A549 (cell line): Measurements from ENCODE around the gene ZNF429. TPM values are rescaled to one million over a fixed set of nuclear protein-coding genes. Genes with fewer than 3 reads are reported as not detected.
"Not testable (repeated sequence)": the region's sequence is repeated elsewhere in the genome, so short reads cannot be mapped to it uniquely, and the experiment has no call there.

ENCODE experiments used
- ATAC-seq, 2 experiments: fragments of 200-7000 bp in 1 of 2; fragments of >200 bp in 1 of 2; cut with Nextera tagmentation in 1 of 2; cut with Tn5 transposase in 1 of 2; 3 replicates each; pipeline versions ENCODE4 v1.8.0 to v1.9.1; 2018 to 2020; ENCODE audit warnings: mild to moderate bottlenecking in 1 of 2, moderate library complexity in 1 of 2
- CTCF ChIA-PET: fragments of 300-600 bp; sonication (Branson Sonifier 250); formaldehyde crosslinking; extraction: SDS; loops from one replicate; lab custom pipeline; 2021; ENCODE audit warnings: antibody characterized with exemption, inconsistent platforms; lab: Yijun Ruan, JAX
- POLR2A ChIA-PET: fragments of 350-600 bp; formaldehyde crosslinking; extraction: SDS; loops from one replicate; lab custom pipeline; 2021; ENCODE audit warnings: antibody characterized with exemption, inconsistent platforms; lab: Yijun Ruan, JAX
- DNase-seq, 2 experiments: peaks; one replicate each; pipeline versions ENCODE4 v3.0.0 to v3.0.0-alpha.2; 2011 to 2016; ENCODE audit warnings: low read depth in 1 of 2, low spot score in 1 of 2
- FAIRE-seq: peaks from 2 replicates; lab custom pipeline; 2011; peaks lifted over from hg19 to GRCh38; lab: Jason Lieb, UNC
- H3K27ac ChIP-seq, 2 experiments: fragments of >200 bp; sonication (Bioruptor Twin); formaldehyde crosslinking; 3 replicates each; pipeline ENCODE4 v1.5.1; 2016 to 2017
- H3K4me1 ChIP-seq: fragments of >200 bp; sonication (Bioruptor Twin); formaldehyde crosslinking; 3 replicates; pipeline ENCODE4 v1.6.1; 2016
- H3K4me2 ChIP-seq: fragments of >200 bp; sonication (Bioruptor Twin); formaldehyde crosslinking; 3 replicates; pipeline ENCODE4 v1.6.1; 2016
- H3K4me3 ChIP-seq: fragments of >200 bp; sonication (Bioruptor Twin); formaldehyde crosslinking; 3 replicates; pipeline ENCODE4 v1.5.1; 2016
- H3K9me3 ChIP-seq: fragments of >200 bp; sonication (Bioruptor Twin); formaldehyde crosslinking; 3 replicates; pipeline ENCODE4 v1.6.1; 2016
- CBX2 ChIP-seq: fragments of 200-600 bp; sonication (generic); IDR thresholded peaks from 2 replicates; pipeline ENCODE4 v1.6.1; 2016; ENCODE audit warnings: low read depth, mild to moderate bottlenecking, borderline replicate concordance
- CBX8 ChIP-seq: fragments of 200-600 bp; sonication (generic); IDR thresholded peaks from 2 replicates; pipeline ENCODE4 v1.6.1; 2016
- CEBPB ChIP-seq, 2 experiments: fragments of >200 bp in 1 of 2; sonication (Bioruptor Twin) in 1 of 2; formaldehyde crosslinking in 1 of 2; IDR thresholded peaks; 2 replicates each; pipeline ENCODE4 v1.6.1; 2012 to 2016
- CHD4 ChIP-seq: fragments of 200-600 bp; sonication (generic); IDR thresholded peaks from 2 replicates; pipeline ENCODE4 v1.6.1; 2016; ENCODE audit warnings: antibody characterized with exemption, mild to moderate bottlenecking, borderline replicate concordance
- EHMT2 ChIP-seq: fragments of 200-600 bp; sonication (generic); IDR thresholded peaks from 2 replicates; pipeline ENCODE4 v1.6.1; 2016; ENCODE audit warnings: antibody characterized with exemption, low read depth, mild to moderate bottlenecking, moderate library complexity
- EP300 ChIP-seq, 2 experiments: fragments of >200 bp; sonication (Bioruptor Twin); formaldehyde crosslinking; IDR thresholded peaks; 2 replicates in 1 of 2; 3 replicates in 1 of 2; pipeline ENCODE4 v1.6.1; 2016 to 2017
- FOSB ChIP-seq: fragments of 250-450 bp; sonication (Bioruptor Pico); IDR thresholded peaks from 2 replicates; pipeline ENCODE4 v1.5.0; 2020; ENCODE audit warnings: mild to moderate bottlenecking, moderate library complexity
- FOSL2 ChIP-seq, 2 experiments: fragments of 450-650 bp in 1 of 2; fragments of >200 bp in 1 of 2; sonication (Bioruptor Twin) in 1 of 2; formaldehyde crosslinking; IDR thresholded peaks; 2 replicates each; pipeline versions ENCODE4 v1.5.0 to v1.6.1; 2016 to 2020; ENCODE audit warnings: mild to moderate bottlenecking in 1 of 2, moderate library complexity in 1 of 2
- HEYL ChIP-seq: fragments of 250-450 bp; sonication (Bioruptor Pico); IDR thresholded peaks from 2 replicates; pipeline ENCODE4 v1.8.0; 2021; ENCODE audit warnings: mild to moderate bottlenecking, moderate library complexity
- HMGXB4 ChIP-seq: fragments of 250-450 bp; sonication (Bioruptor Pico); IDR thresholded peaks from 2 replicates; pipeline ENCODE4 v1.5.0; 2021; ENCODE audit warnings: mild to moderate bottlenecking, moderate library complexity, borderline replicate concordance
- HOXB13 ChIP-seq: fragments of 250-450 bp; sonication (Bioruptor Pico); IDR thresholded peaks from 2 replicates; pipeline ENCODE4 v1.5.0; 2020; ENCODE audit warnings: low read depth, mild to moderate bottlenecking, moderate library complexity
- MAFK ChIP-seq: fragments of 450-650 bp; IDR thresholded peaks from 2 replicates; pipeline ENCODE4 v1.6.1; 2014; ENCODE audit not compliant: partially characterized antibody
- MYC ChIP-seq: IDR thresholded peaks from 2 replicates; pipeline ENCODE4 v1.6.1; 2012; ENCODE audit warnings: mild to moderate bottlenecking, inconsistent platforms, low read length, improper control_type of control experiment, borderline replicate concordance
- NFE2L2 ChIP-seq: fragments of 150-350 bp; conservative IDR thresholded peaks from 2 replicates; pipeline ENCODE4 v1.6.1; 2014; ENCODE audit warnings: low read length
- PBX3 ChIP-seq: IDR thresholded peaks from 2 replicates; pipeline ENCODE4 v1.6.1; 2012
- PHF8 ChIP-seq: fragments of 200-600 bp; sonication (generic); IDR thresholded peaks from 2 replicates; pipeline ENCODE4 v1.6.1; 2016; ENCODE audit warnings: low read depth, mild to moderate bottlenecking, antibody characterized with exemption, moderate library complexity, borderline replicate concordance
- POLR2A ChIP-seq: IDR thresholded peaks from 2 replicates; pipeline ENCODE4 v1.6.1; 2012; ENCODE audit warnings: mild to moderate bottlenecking, low read length
- RAD21 ChIP-seq, 2 experiments: fragments of >200 bp in 1 of 2; sonication (Bioruptor Twin) in 1 of 2; formaldehyde crosslinking in 1 of 2; IDR thresholded peaks in 1 of 2; conservative IDR thresholded peaks in 1 of 2; 2 replicates in 1 of 2; 3 replicates in 1 of 2; pipeline ENCODE4 v1.6.1; 2012 to 2018; ENCODE audit warnings: inconsistent platforms in 1 of 2
- TP53 ChIP-seq: fragments of 250-450 bp; sonication (Bioruptor Pico); IDR thresholded peaks from 2 replicates; pipeline ENCODE4 v1.5.0; 2021; ENCODE audit warnings: mild to moderate bottlenecking, moderate library complexity
- ZSCAN20 ChIP-seq: fragments of 250-450 bp; sonication (Bioruptor Pico); IDR thresholded peaks from 2 replicates; pipeline ENCODE4 v1.8.0; 2022; ENCODE audit warnings: mild to moderate bottlenecking, moderate library complexity
- WGBS: methylation state at CpG from one replicate; pipeline ENCODE4 v1.1.6; 2017; ENCODE audit errors: missing lambda C conversion rate; 5-methylcytosine and 5-hydroxymethylcytosine counted together
- polyA plus RNA-seq, 4 experiments: library from polyadenylated mRNA; depleted of rRNA in 3 of 4; stranded (reverse); fragments of >200 nt; fragmentation: RNase III in 1 of 4; extraction: RNeasy Plus Mini Kit Qiagen cat#74134 plus additional on column Dnase treatment in 1 of 4; gene quantifications; 2 replicates in 3 of 4; 3 replicates in 1 of 4; pipeline ENCODE4 v1.2.3, GENCODE V29; 2011 to 2017
- TF ChIP-seq, protein P1 (sequence below): fragments of 450-650 bp; IDR thresholded peaks from 2 replicates; pipeline ENCODE4 v1.6.1; 2014; ENCODE audit warnings: antibody characterized with exemption
- TF ChIP-seq, protein P2 (sequence below): fragments of >200 bp; sonication (Bioruptor Twin); formaldehyde crosslinking; IDR thresholded peaks from 3 replicates; pipeline ENCODE4 v1.6.1; 2016

ZNF429 gene
- polyA plus RNA-seq, 2 of the 4 experiments (the other 2 are of a cell fraction), result not detected

DNA sequence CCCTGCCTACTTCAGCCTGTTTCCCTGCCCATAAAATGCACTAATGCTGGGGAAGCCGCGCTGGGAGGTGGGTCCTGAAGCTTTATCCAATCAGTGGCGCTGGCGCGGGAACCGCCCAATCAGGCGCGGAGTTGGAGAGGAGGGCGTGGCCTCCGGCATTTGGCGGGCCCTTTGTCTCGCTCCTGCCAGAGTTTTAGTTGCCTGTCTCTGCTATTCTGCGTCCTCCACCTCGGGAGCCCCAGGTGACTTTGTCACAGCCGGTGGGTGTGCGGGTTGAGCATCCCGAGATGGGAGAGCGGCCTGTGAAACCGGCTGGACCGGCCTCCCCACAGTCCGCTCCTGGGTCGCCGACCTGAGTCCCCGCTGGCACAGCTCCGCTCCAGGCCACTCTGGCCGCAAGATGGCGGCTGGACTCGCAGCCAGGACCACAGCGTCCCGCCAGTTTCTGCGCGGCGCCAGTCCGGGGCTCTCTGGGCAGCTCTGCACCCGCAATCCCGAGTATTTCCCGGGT is 30.7 kb upstream of the ZNF429 start:
- H3K4me3 ChIP-seq, result no peak overlapping the region
- DNase-seq, result no peak
- WGBS, result 25% methylated on average over 2 of the region's 37 CpGs
- CTCF ChIA-PET, result no interaction called here
- TF ChIP-seq POLR2A (no peak), NFE2L2 (no peak), CHD4 (no peak), HOXB13 (CRISPR knock-in tag) (no peak), CEBPB (IDR thresholded peaks at IDR 0.05) (no peak)
- H3K27ac ChIP-seq, result no peak overlapping the region
- no peaks in the 10 kb centered on the region for H3K4me1 ChIP-seq
- H3K9me3 ChIP-seq, result no peaks in the 10 kb centered on the region
- no peak for ATAC-seq
- FAIRE-seq, result no peak
- POLR2A ChIA-PET, result no interaction called here
- H3K4me2 ChIP-seq, result no peak overlapping the region

GRCh38 chr19:21482361-21482760 is 23.0 kb upstream of the ZNF429 start:
- H3K4me1 ChIP-seq, ATAC-seq, CTCF ChIA-PET, H3K4me3 ChIP-seq, FAIRE-seq, DNase-seq, H3K27ac ChIP-seq, POLR2A ChIA-PET, H3K9me3 ChIP-seq, H3K4me2 ChIP-seq: not testable (repeated sequence)
- WGBS, result 70% methylated on average over 10 of the region's 14 CpGs

DNA sequence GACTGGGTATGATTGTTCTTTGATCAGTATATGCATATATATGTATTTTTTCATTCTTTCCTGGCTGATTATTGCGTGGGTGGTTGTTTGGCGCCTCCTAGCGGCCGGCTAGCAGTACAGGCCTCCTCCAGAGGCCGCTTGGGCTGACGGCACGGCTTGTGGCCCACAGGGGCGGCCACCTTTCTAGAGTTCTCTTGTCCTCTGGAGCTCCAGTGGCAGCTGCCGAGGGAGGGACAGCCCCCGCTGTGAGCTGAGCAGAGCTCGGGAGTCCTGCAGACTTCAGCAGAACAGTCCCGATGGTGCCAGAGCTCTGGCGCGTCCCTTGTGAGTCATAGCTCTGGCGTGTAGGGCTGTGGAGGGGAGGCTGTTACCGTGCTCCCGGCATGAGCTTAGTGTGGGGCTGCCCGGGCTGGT is 22.5 kb upstream of the ZNF429 start:
- POLR2A ChIA-PET, result no interaction called here
- Histone ChIP-seq H3K27ac (no peak overlapping the region), H3K4me3 (no peak overlapping the region), H3K9me3 (no peaks in the 10 kb centered on the region), H3K4me1 (no peaks in the 10 kb centered on the region), H3K4me2 (no peak overlapping the region)
- DNase-seq (peak in 1 of 2 experiments; percentile 12), FAIRE-seq (no peak), ATAC-seq (no peak)
- 30% methylated on average over 5 of the region's 18 CpGs for WGBS
- TF ChIP-seq EP300 (IDR thresholded peaks at IDR 0.05) (no peak), EHMT2 (no peak), RAD21 (conservative IDR thresholded peaks at IDR 0.05 in 1 of 2, IDR thresholded peaks at IDR 0.05 in 1 of 2) (peak in 1 of 2 experiments; percentile 26; a peak in 1 of 5 replicates), HEYL (CRISPR knock-in tag) (no peak)
- CTCF ChIA-PET, result no interaction called here

GRCh38 chr19:21483589-21484170 is 21.7 kb upstream of the ZNF429 start:
- FAIRE-seq, result no peak

More at GRCh38 chr19:21483589-21484170, 21.7 kb upstream of the ZNF429 start:
- TF ChIP-seq CBX8 (no peak), MYC (no peak), HMGXB4 (CRISPR knock-in tag) (no peak), PHF8 (no peak), PBX3 (no peak), FOSL2 (IDR thresholded peaks at IDR 0.05) (no peak), FOSL2 (CRISPR knock-in tag; IDR thresholded peaks at IDR 0.05) (no peak), FOSB (CRISPR knock-in tag) (no peak), EP300 (IDR thresholded peaks at IDR 0.05) (no peak), HOXB13 (CRISPR knock-in tag) (no peak), TP53 (no peak), ZSCAN20 (no peak), CHD4 (no peak), MAFK (no peak), CBX2 (no peak)
- TF ChIP-seq, protein P1, sequence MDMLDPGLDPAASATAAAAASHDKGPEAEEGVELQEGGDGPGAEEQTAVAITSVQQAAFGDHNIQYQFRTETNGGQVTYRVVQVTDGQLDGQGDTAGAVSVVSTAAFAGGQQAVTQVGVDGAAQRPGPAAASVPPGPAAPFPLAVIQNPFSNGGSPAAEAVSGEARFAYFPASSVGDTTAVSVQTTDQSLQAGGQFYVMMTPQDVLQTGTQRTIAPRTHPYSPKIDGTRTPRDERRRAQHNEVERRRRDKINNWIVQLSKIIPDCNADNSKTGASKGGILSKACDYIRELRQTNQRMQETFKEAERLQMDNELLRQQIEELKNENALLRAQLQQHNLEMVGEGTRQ, result no peak
- TF ChIP-seq, protein P2, sequence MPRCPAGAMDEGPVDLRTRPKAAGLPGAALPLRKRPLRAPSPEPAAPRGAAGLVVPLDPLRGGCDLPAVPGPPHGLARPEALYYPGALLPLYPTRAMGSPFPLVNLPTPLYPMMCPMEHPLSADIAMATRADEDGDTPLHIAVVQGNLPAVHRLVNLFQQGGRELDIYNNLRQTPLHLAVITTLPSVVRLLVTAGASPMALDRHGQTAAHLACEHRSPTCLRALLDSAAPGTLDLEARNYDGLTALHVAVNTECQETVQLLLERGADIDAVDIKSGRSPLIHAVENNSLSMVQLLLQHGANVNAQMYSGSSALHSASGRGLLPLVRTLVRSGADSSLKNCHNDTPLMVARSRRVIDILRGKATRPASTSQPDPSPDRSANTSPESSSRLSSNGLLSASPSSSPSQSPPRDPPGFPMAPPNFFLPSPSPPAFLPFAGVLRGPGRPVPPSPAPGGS, result no peak
- Histone ChIP-seq H3K27ac (no peak overlapping the region), H3K9me3 (no peaks in the 10 kb centered on the region), H3K4me2 (no peak overlapping the region), H3K4me1 (no peaks in the 10 kb centered on the region), H3K4me3 (no peak overlapping the region)
- CTCF ChIA-PET, result no interaction called here
- POLR2A ChIA-PET, result no interaction called here
- WGBS, result 84% methylated on average over 35 of the region's 43 CpGs
- ATAC-seq (peak in 1 of 2 experiments; percentile 45; a peak in 1 of 6 replicates), DNase-seq (peak in 1 of 2 experiments; percentile 19)
